Measurements from ENCODE around the gene LTA4H.

DNA sequence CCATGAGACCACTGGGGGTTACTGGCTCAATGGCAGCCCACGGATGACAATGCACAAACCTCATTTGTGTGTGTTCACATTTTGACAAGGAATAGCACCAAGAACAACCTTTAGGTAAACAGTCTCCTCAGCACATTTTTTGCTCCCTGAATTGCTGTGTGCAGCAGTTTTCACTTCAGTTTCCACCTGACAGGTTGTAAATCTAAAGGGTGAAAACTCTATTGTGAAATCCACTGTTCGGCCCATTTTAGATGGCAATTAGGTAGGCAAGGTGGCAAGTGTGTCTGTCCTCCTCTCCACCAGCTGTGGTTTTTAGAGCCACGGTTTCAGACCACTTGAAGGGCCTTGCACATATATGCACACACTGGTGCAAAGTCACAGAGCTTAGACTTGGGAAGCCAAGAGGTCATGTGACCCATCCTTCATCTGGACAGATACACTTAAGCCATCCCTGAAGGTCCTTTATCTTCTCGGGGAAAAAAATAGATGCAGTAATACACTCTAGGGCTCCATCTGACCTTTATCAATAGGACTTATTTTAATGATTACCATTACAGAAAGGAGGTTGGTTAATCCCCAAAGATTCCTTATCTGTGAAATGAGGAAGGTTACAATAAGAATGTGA lies 62.4 kb downstream of the LTA4H start:
- no peak for TF ChIP-seq ETV6 (conservative IDR thresholded peaks at IDR 0.05 in 1 of 2, IDR thresholded peaks at IDR 0.05 in 1 of 2; ENCODE audit: borderline replicate concordance in 1 of 2, low read depth in 1 of 2)
- TF ChIP-seq, protein P1, sequence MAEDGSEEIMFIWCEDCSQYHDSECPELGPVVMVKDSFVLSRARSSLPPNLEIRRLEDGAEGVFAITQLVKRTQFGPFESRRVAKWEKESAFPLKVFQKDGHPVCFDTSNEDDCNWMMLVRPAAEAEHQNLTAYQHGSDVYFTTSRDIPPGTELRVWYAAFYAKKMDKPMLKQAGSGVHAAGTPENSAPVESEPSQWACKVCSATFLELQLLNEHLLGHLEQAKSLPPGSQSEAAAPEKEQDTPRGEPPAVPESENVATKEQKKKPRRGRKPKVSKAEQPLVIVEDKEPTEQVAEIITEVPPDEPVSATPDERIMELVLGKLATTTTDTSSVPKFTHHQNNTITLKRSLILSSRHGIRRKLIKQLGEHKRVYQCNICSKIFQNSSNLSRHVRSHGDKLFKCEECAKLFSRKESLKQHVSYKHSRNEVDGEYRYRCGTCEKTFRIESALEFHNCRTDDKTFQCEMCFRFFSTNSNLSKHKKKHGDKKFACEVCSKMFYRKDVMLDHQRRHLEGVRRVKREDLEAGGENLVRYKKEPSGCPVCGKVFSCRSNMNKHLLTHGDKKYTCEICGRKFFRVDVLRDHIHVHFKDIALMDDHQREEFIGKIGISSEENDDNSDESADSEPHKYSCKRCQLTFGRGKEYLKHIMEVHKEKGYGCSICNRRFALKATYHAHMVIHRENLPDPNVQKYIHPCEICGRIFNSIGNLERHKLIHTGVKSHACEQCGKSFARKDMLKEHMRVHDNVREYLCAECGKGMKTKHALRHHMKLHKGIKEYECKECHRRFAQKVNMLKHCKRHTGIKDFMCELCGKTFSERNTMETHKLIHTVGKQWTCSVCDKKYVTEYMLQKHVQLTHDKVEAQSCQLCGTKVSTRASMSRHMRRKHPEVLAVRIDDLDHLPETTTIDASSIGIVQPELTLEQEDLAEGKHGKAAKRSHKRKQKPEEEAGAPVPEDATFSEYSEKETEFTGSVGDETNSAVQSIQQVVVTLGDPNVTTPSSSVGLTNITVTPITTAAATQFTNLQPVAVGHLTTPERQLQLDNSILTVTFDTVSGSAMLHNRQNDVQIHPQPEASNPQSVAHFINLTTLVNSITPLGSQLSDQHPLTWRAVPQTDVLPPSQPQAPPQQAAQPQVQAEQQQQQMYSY (CRISPR knock-in tag; IDR thresholded peaks at IDR 0.05), result no peak
- TF ChIP-seq TAF1 (IDR thresholded peaks at IDR 0.05; ENCODE audit: borderline replicate concordance, low read depth, low read length), result no peak
- TF ChIP-seq POLR2A (IDR thresholded peaks at IDR 0.05; ENCODE audit: low read depth, low read length), result no peak
- TF ChIP-seq POLR2AphosphoS5 (IDR thresholded peaks at IDR 0.05; ENCODE audit: low read length), result no peak
- TF ChIP-seq ASH2L (IDR thresholded peaks at IDR 0.05; ENCODE audit: borderline replicate concordance, low read depth), result no peak
- no peak for TF ChIP-seq YBX1 (IDR thresholded peaks at IDR 0.05)
- TF ChIP-seq KDM1A (IDR thresholded peaks at IDR 0.05; ENCODE audit: borderline replicate concordance), result no peak
- no peak for TF ChIP-seq PAX5 (IDR thresholded peaks at IDR 0.05; ENCODE audit: borderline replicate concordance, low read depth, low read length)
- TF ChIP-seq ATF2 (IDR thresholded peaks at IDR 0.05; ENCODE audit: low read length), result no peak
- no peak for TF ChIP-seq RCOR1 (conservative IDR thresholded peaks at IDR 0.05; ENCODE audit: low read depth, low read length)

All from GM12878 (cell line).